NB4 (cell line): ENCODE data around the gene ODR4.

ENCODE experiments used
- CTCF ChIP-seq: IDR thresholded peaks from one replicate; pipeline ENCODE4 v1.5.1; 2012; ENCODE audit warnings: low read depth, low read length
- POLR2A ChIP-seq: IDR thresholded peaks from 2 replicates; pipeline ENCODE4 v1.6.1; 2011; ENCODE audit warnings: mild to moderate bottlenecking; ENCODE audit not compliant: insufficient read length; ENCODE audit errors: extremely low read depth

- TF ChIP-seq CTCF (no peak), POLR2A (no peak)
Observed at GRCh38 chr1:186443638-186444037, 68.0 kb downstream of the ODR4 start.
